HepG2 (cell line): ENCODE measurements around the gene SRC. TPM values are rescaled to one million over a fixed set of nuclear protein-coding genes. Genes with fewer than 3 reads are reported as not detected.

Source experiments
- ATAC-seq: fragments of 200-7000 bp; cut with Tn5 transposase; 3 replicates; pipeline ENCODE4 v1.9.1; 2020; ENCODE audit warnings: mild to moderate bottlenecking, moderate library complexity
- BruUV-seq: library from RNA; stranded (reverse); fragments of 400-500 nt; replicated peaks from 2 replicates; lab custom pipeline; 2021; lab: Mats Ljungman, UMichigan
- CTCF ChIA-PET: fragments of 300-600 bp; formaldehyde crosslinking; extraction: SDS; loops from one replicate; lab custom pipeline; 2021; ENCODE audit warnings: low total read pairs, inconsistent platforms, low intra/inter-chr PET ratio; lab: Yijun Ruan, JAX
- POLR2A ChIA-PET: fragments of 350-600 bp; sonication (Branson Sonifier 250); formaldehyde crosslinking; loops from one replicate; lab custom pipeline; 2020; ENCODE audit warnings: antibody characterized with exemption, inconsistent platforms; lab: Yijun Ruan, JAX
- DNase-seq: peaks from one replicate; pipeline ENCODE4 v3.0.0-alpha.2; 2015; ENCODE audit warnings: low spot score
- FAIRE-seq: peaks from 3 replicates; lab custom pipeline; 2011; peaks lifted over from hg19 to GRCh38; lab: Jason Lieb, UNC
- H2AFZ ChIP-seq: one replicate; pipeline ENCODE4 v1.6.1; 2011; ENCODE audit warnings: low read length, inconsistent platforms
- H3K27ac ChIP-seq: fragments of 300-600 bp; 3 replicates; pipeline ENCODE4 v1.8.0; 2011; ENCODE audit warnings: mixed run types, mild to moderate bottlenecking, mixed read lengths, low read length, inconsistent platforms; ENCODE audit not compliant: insufficient read depth; ENCODE audit errors: extremely low read length
- H3K27me3 ChIP-seq, 2 experiments: fragments of 200-600 bp in 1 of 2; 2 replicates in 1 of 2; 3 replicates in 1 of 2; pipeline versions ENCODE4 v1.6.0 to v1.8.0; 2011; ENCODE audit warnings: low read length in 2 of 2, mild to moderate bottlenecking in 2 of 2, moderate library complexity in 2 of 2, inconsistent platforms in 1 of 2; ENCODE audit not compliant: insufficient read depth in 2 of 2, control insufficient read depth in 1 of 2
- H3K36me3 ChIP-seq, 2 experiments: fragments of 200-600 bp in 1 of 2; replicated peaks in 1 of 2; 2 replicates in 1 of 2; 3 replicates in 1 of 2; pipeline versions ENCODE4 v1.5.1 to v1.8.0; 2011; ENCODE audit warnings: low read length in 2 of 2, inconsistent platforms in 1 of 2; ENCODE audit not compliant: insufficient read depth in 2 of 2, control insufficient read depth in 1 of 2
- H3K4me1 ChIP-seq: 2 replicates; pipeline ENCODE4 v1.5.1; 2012; ENCODE audit warnings: low read length, inconsistent platforms; ENCODE audit not compliant: insufficient read depth
- H3K4me2 ChIP-seq: 2 replicates; pipeline ENCODE4 v1.6.0; 2011; ENCODE audit warnings: low read depth, low read length, inconsistent platforms
- H3K4me3 ChIP-seq, 3 experiments: fragments of 200-600 bp in 1 of 3; sonication (generic), shearing (Covaris generic) in 1 of 3; replicated peaks in 1 of 3; 2 replicates each; pipeline ENCODE4 v1.5.1; 2011 to 2016; ENCODE audit warnings: low read length in 3 of 3, inconsistent platforms in 2 of 3, low read depth in 2 of 3, mild to moderate bottlenecking in 2 of 3, control low read depth in 1 of 3, mixed read lengths in 1 of 3; ENCODE audit not compliant: insufficient read depth in 1 of 3
- H3K79me2 ChIP-seq: one replicate; pipeline ENCODE4 v1.6.1; 2011; ENCODE audit warnings: low read length, inconsistent platforms; ENCODE audit not compliant: insufficient read depth
- H3K9ac ChIP-seq: 2 replicates; pipeline ENCODE4 v1.6.0; 2011; ENCODE audit warnings: mild to moderate bottlenecking, low read depth, low read length, inconsistent platforms; ENCODE audit not compliant: insufficient read depth
- H3K9me3 ChIP-seq: 2 replicates; pipeline ENCODE4 v1.5.1; 2012; ENCODE audit warnings: mild to moderate bottlenecking, low read length
- H4K20me1 ChIP-seq: 2 replicates; pipeline ENCODE4 v1.6.0; 2011; ENCODE audit warnings: inconsistent platforms, mild to moderate bottlenecking, low read length, moderate library complexity; ENCODE audit not compliant: insufficient read depth
- POLR2AphosphoS5 ChIP-seq: IDR thresholded peaks from 2 replicates; pipeline ENCODE4 v1.6.1; 2012; ENCODE audit warnings: low read depth, low read length
- SRSF4 ChIP-seq: fragments of 200-400 bp; formaldehyde crosslinking; IDR thresholded peaks from one replicate; pipeline ENCODE4 v1.6.1; 2018; ENCODE audit warnings: mild to moderate bottlenecking, low read depth, low read length, moderate library complexity; ENCODE audit not compliant: poor library complexity, severe bottlenecking
- SSRP1 ChIP-seq: IDR thresholded peaks from 2 replicates; pipeline ENCODE4 v1.6.1; 2016; ENCODE audit warnings: control low read depth
- ZNF850 ChIP-seq: sonication (generic); formaldehyde crosslinking; conservative IDR thresholded peaks from 2 replicates; pipeline ENCODE4 v1.9.0; 2021; ENCODE audit warnings: mild to moderate bottlenecking, missing genetic modification reagents
- WGBS: methylation state at CpG from one replicate; pipeline ENCODE4 v1.1.6; 2017; ENCODE audit warnings: low lambda C conversion rate; 5-methylcytosine and 5-hydroxymethylcytosine counted together
- in situ Hi-C: cut with HindIII; loops from 2 replicates; pipeline ENCODE4 v1.10.0; 2017; ENCODE audit warnings: low pct_unique_long_range_greater_than_20kb; ENCODE audit not compliant: extremely low pct_ligation_motif_present
- intact Hi-C: fragments of 100-400 bp; cut with micrococcal nuclease; formaldehyde crosslinking; loops from one replicate; pipeline ENCODE4 v1.10.0; 2022; ENCODE audit not compliant: unreplicated experiment
- polyA plus RNA-seq, 8 experiments: library from polyadenylated mRNA; depleted of rRNA in 3 of 8; stranded (reverse) in 7 of 8; unstranded in 1 of 8; fragments of >200 nt; fragmentation: Illumina TruSeq in 4 of 8; extraction: Trizol in 4 of 8; gene quantifications; 2 replicates each; pipeline versions ENCODE4 v1.2.1 to v1.2.3, GENCODE V29; 2011 to 2016; ENCODE audit warnings: low read depth in 4 of 8, missing spikeins in 1 of 8, mixed read lengths in 1 of 8; ENCODE audit not compliant: insufficient read depth in 1 of 8
- total RNA-seq, 5 experiments: library from RNA; depleted of rRNA; stranded (reverse); fragments of >200 nt; fragmentation: Illumina TruSeq; extraction: Trizol; gene quantifications; 2 replicates each; pipeline ENCODE4 v1.2.3, GENCODE V29; 2016; ENCODE audit warnings: low read depth in 1 of 5
- TF ChIP-seq, protein P1 (sequence below): sonication (generic); formaldehyde crosslinking; IDR thresholded peaks from 2 replicates; pipeline ENCODE4 v1.8.0; 2022; ENCODE audit warnings: missing genetic modification reagents, low read depth, mild to moderate bottlenecking, borderline replicate concordance
- TF ChIP-seq, protein P2 (sequence below): sonication (generic); formaldehyde crosslinking; IDR thresholded peaks from 2 replicates; pipeline ENCODE4 v1.5.0; 2020; ENCODE audit warnings: missing genetic modification reagents

The SRC gene
- total and polyA plus RNA-seq, 2 of the 13 experiments (the other 11 are each of a cell fraction or from before 2014, with no cell fraction given), result 54.7 to 192 TPM

DNA sequence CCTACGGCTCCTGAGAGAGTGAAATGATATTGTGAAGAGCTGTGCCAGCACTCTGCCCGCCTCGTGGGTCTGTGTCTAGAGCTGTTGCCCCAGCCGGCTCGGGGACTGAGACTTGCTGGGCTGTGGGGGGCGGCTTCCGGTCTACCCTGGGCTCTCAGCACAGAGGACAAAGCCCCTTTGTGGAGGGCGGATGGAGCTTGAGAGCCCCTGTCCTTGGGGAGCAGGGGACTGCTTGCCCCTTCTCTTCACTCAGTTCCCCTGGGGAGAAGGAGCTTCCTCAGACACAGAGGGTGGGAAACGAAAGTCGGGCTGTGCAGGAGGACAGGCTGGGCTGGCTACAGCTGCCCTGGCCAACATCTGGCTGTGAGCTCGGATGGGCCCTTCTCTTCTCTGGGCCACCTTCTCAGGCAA is 11.0 kb downstream of the SRC start:
- no peak for ATAC-seq

More for the DNA sequence above, 11.0 kb downstream of the SRC start:
- ChIA-PET CTCF (no interaction called here), POLR2A (interaction anchor here (1.2 kb wide), 2 partner anchors 12 to 73 kb away, joined by 3 to 6 read pairs; no protein-coding TSS in a partner anchor)
- H2AFZ ChIP-seq, result no peak overlapping the region
- in situ Hi-C loops (no loop called here), intact Hi-C loops (no loop called here)
- H3K4me1 ChIP-seq, result peaks cover 14% of the 10 kb centered on the region
- no peaks in the 10 kb centered on the region for H3K27me3 ChIP-seq
- no peak overlapping the region for H3K4me2 ChIP-seq
- FAIRE-seq, result no peak
- no peaks in the 10 kb centered on the region for H3K9me3 ChIP-seq
- H3K9ac ChIP-seq, result no peak overlapping the region
- H3K27ac ChIP-seq, result no peak overlapping the region
- peaks cover 97% of the 10 kb centered on the region for H4K20me1 ChIP-seq
- BruUV-seq, result no TSS peak
- WGBS, result 96% methylated on average over 11 of the region's 11 CpGs
- no peak overlapping the region for H3K4me3 ChIP-seq
- H3K79me2 ChIP-seq, result peaks cover 93% of the 10 kb centered on the region
- no peak for DNase-seq
- TF ChIP-seq SRSF4 (no peak), SSRP1 (CRISPR knock-in tag) (no peak), ZNF850 (no peak), POLR2AphosphoS5 (0 out of 2 replicates have a peak, but pooled peaks have one; percentile 1)
- TF ChIP-seq, protein P1, sequence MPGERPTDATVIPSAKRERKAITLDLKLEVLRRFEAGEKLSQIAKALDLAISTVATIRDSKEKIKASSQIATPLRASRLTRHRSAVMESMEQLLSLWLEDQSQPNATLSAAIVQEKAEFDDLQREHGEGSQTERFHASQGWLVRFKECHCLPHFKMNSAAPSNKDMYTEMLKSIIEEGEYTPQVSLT (CRISPR knock-in tag), result no peak
- TF ChIP-seq, protein P2, sequence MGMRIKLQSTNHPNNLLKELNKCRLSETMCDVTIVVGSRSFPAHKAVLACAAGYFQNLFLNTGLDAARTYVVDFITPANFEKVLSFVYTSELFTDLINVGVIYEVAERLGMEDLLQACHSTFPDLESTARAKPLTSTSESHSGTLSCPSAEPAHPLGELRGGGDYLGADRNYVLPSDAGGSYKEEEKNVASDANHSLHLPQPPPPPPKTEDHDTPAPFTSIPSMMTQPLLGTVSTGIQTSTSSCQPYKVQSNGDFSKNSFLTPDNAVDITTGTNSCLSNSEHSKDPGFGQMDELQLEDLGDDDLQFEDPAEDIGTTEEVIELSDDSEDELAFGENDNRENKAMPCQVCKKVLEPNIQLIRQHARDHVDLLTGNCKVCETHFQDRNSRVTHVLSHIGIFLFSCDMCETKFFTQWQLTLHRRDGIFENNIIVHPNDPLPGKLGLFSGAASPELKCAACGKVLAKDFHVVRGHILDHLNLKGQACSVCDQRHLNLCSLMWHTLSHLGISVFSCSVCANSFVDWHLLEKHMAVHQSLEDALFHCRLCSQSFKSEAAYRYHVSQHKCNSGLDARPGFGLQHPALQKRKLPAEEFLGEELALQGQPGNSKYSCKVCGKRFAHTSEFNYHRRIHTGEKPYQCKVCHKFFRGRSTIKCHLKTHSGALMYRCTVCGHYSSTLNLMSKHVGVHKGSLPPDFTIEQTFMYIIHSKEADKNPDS, result no peak
- H3K36me3 ChIP-seq, result peaks cover 37 to 78% of the 10 kb centered on the region in 2 experiments
